Activated CD8-positive, alpha-beta memory T cell treated with anti-CD3 and anti-CD28 coated beads for 36 hours (primary cell): ENCODE data around the gene CALR3. TPM values are rescaled to one million over a fixed set of nuclear protein-coding genes. Genes with fewer than 3 reads are reported as not detected.
"Not testable (repeated sequence)": the region's sequence is repeated elsewhere in the genome, so short reads cannot be mapped to it uniquely, and the experiment has no call there.

Source experiments
- CTCF ChIA-PET: fragments of 350-600 bp; sonication (Branson Sonifier 250); formaldehyde crosslinking; loops from one replicate; lab custom pipeline; 2021; ENCODE audit warnings: antibody characterized with exemption; lab: Charles Lee
- POLR2A ChIA-PET: fragments of 350-600 bp; sonication (Branson Sonifier 250); formaldehyde crosslinking; loops from one replicate; lab custom pipeline; 2021; ENCODE audit warnings: antibody characterized with exemption; lab: Charles Lee
- total RNA-seq, 2 experiments: library from RNA; stranded (reverse); gene quantifications; one replicate each; pipeline ENCODE4 v1.2.3, GENCODE V29; 2021

The CALR3 gene
- total RNA-seq, 2 experiments from 2014 or later, result 0.21 TPM; not detected in 1

GRCh38 chr19:16465239-16465638 lies 30.7 kb downstream of the CALR3 start:
- ChIA-PET CTCF (no interaction called here), POLR2A (no interaction called here)

- CTCF ChIA-PET, result no interaction called here
- POLR2A ChIA-PET, result no interaction called here
Measured at GRCh38 chr19:16463991-16464575, 31.9 kb downstream of the CALR3 start.

DNA sequence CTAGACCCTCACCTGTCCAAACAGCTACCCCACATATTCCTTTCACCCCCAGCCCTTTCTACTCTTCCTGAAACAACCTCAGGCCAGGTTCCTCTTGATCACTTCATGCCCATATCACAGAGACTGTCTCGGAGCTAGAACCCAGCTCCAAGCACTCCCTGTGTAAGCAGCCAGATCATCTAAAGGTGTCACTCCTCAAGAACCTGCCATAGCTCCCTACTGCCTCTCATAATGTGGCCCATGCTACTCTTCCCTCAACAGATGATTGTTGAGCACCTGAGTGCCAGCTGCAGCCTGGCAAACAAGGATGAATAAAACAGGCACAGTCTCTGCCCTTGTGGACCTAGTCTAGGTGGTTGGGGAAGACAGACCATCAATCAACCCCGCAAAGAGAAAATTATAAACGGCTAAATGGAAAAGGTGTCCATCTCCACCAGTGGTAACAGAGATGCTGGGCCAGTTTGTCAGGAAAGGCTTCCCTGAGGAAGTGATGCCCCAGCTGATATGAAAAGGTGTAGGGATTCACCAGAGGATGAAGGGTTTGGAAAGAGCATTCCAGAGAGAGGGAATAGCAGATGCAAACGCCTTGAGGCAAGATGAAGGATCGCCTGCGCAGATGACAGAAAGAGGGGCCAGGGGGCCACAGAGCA lies 32.5 kb downstream of the CALR3 start:
- CTCF ChIA-PET, result no interaction called here
- POLR2A ChIA-PET, result no interaction called here

- CTCF ChIA-PET, result no interaction called here
- POLR2A ChIA-PET, result no interaction called here
Measured at GRCh38 chr19:16462757-16463250, 33.2 kb downstream of the CALR3 start.

GRCh38 chr19:16461630-16462051 lies 34.3 kb downstream of the CALR3 start:
- POLR2A ChIA-PET, result no interaction called here
- CTCF ChIA-PET, result no interaction called here

GRCh38 chr19:16460454-16460853 lies 35.5 kb downstream of the CALR3 start:
- POLR2A ChIA-PET, result no interaction called here
- CTCF ChIA-PET, result no interaction called here

- CTCF ChIA-PET, result no interaction called here
Measured at GRCh38 chr19:16459680-16460079, 36.3 kb downstream of the CALR3 start.

GRCh38 chr19:16458391-16459341 lies 37.3 kb downstream of the CALR3 start:
- ChIA-PET POLR2A (no interaction called here), CTCF (no interaction called here)

More at GRCh38 chr19:16459680-16460079, 36.3 kb downstream of the CALR3 start:
- POLR2A ChIA-PET, result no interaction called here

GRCh38 chr19:16457954-16458331 lies 38.0 kb downstream of the CALR3 start:
- POLR2A ChIA-PET, result no interaction called here
- CTCF ChIA-PET, result no interaction called here

DNA sequence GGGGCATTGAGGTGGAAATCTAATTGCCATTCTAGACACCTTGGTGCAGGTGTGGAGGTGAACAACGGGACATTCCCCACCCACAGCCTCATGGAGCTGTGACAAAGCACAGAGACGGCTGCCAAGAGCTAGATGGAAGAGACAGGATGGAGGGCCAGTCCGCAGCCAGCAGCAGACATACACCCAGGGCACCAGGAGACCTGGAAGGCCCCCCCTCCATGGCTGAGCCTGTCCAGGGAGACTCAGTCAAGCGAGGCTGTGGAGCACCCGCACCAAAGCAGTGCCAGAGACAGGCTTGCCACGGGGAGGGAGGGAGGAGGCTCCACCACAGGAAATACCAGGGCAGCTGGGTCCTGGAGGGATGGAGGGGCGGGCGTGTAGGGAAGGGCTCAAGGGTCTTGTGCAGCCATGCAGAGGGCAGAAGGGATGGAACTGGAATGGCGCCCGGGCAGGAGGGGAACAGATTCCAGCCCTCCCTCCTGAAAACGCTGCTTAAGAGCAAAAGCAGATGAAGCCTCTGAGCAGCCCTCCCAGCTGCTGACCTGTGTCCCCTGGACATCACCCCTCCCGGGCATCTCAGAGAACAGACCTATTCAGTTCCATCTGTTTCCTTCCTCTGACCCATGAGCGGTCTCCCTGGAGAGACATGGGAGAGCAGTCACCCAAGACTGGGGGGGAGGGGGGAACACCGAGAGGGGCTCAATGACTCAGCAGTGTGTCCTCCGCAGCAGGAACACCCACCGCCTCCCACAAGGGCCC lies 38.6 kb downstream of the CALR3 start:
- POLR2A ChIA-PET, result no interaction called here
- CTCF ChIA-PET, result no interaction called here

DNA sequence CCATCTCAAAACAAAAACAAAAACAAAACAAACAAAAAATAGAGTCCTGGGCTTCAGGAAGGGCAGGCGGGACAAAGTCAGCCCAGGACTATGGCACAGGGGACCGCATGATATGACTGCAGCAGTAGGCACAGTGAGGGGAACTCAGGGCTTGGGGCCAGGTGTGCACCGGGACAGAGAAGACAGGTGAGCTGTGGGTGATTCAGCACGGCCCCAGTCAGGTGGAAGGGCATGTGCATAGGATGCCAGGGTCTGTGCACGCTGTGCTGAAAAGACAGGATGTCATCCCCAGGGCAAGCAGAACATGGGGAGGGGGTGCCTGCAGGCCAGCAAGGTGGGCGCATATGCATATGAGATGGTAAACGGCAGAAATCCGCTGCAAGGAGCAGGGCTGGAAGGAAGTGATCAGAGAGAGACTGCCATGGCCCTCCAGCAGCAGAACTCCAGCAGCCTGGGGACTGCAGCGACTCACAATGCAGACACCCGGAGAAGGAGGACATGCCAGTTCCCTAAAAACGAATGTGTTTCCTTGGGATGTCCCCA lies 39.2 kb downstream of the CALR3 start:
- ChIA-PET CTCF (no interaction called here), POLR2A (no interaction called here)

- ChIA-PET POLR2A (interaction anchor here (0.7 kb wide), 1 partner anchor 56 kb away, joined by 3 read pairs; no protein-coding TSS in a partner anchor), CTCF (no interaction called here)
Measured at GRCh38 chr19:16455489-16455888, 40.5 kb downstream of the CALR3 start.

DNA sequence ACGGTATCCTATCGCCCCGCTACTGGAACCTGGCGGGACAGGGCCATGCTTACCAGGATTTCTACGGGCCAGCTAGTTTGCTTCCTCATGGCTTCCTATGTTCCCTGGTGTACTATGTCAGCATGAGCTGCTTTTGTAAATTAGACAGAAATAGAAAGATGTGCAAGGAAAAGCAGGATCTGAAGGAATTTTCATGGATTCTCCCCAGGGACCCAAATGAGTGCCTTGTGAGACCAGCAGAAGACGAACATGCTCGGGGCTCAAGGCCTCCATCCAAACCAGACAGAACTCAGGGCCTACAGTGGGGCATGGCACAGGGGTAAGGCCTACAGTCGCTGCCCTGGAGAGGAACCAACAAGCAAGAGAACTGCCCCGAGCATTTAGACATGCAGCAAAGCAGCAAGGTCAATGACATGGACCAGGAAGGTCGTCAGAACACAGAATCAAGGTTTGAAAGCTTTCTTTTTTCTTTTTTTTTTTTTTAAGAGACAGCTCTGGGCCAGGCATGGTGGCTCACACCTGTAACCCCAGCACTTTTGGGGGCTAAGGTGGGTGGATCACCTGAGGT lies 41.5 kb downstream of the CALR3 start:
- ChIA-PET POLR2A (no interaction called here), CTCF (interaction anchor here (0.9 kb wide), 1 partner anchor 16 kb away, joined by 3 read pairs; no protein-coding TSS in a partner anchor)

DNA sequence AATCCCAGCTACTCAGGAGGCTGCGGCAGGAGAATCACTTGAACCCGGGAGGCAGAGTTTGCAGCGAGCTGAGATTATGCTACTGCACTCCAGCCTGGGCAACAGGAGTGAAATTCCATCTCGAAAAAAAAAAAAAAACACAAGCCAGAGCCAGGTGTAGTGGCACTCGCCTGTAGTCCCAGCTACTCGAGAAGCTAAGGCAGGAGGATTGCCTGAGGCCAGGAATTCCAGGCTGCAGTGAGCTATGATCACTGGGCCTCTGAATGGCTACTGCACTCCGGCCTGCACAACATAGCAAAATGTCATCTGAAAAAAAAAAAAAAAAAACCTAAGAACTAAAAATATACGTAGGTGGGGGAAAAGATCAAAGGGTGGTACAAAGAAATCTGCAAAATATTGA lies 43.6 kb downstream of the CALR3 start:
- CTCF ChIA-PET, result interaction anchor here (0.7 kb wide), 1 partner anchor 807 kb away, joined by 3 read pairs; no protein-coding TSS in a partner anchor
- POLR2A ChIA-PET, result no interaction called here

- CTCF ChIA-PET, result no interaction called here
Measured at GRCh38 chr19:16449330-16449961, 46.5 kb downstream of the CALR3 start.

DNA sequence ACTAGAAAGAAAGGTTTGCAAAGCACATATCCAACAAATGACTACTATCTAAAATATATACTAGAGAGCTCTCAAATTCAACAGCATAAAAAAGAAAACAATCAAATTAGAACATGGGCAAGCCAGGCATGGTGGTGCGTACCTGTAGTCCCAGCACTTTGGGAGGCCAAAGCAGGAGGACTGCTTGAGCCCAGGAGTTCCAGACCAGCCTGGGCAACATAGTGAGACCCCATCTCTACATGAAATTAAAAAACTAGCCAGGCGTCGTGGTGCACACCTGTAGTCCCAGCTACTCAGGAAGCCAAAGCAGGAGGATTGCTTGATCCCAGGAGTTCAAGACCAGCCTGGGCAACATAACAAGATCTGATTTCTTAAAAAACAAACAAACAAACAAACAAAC lies 47.1 kb downstream of the CALR3 start:
- POLR2A ChIA-PET, result not testable (repeated sequence)
- CTCF ChIA-PET, result interaction anchor here (1.0 kb wide), 1 partner anchor 202 kb away, joined by 3 read pairs; no protein-coding TSS in a partner anchor

More at GRCh38 chr19:16449330-16449961, 46.5 kb downstream of the CALR3 start:
- POLR2A ChIA-PET, result no interaction called here

GRCh38 chr19:16446724-16447368 lies 49.1 kb downstream of the CALR3 start:
- CTCF ChIA-PET, result no interaction called here
- POLR2A ChIA-PET, result no interaction called here
